ENCODE measurements around the gene C1orf226. TPM values are rescaled to one million over a fixed set of nuclear protein-coding genes. Genes with fewer than 3 reads are reported as not detected.

C1orf226 gene
- total RNA-seq, 2 experiments from 2014 or later = not detected

- H3K27ac ChIP-seq (ENCODE audit: low read depth in 1 of 2, low read length in 2 of 2) = no peak overlapping the region
- no peaks in the 10 kb centered on the region for H3K4me1 ChIP-seq (ENCODE audit: insufficient read depth, low read length)
- H3K9me3 ChIP-seq (ENCODE audit: control insufficient read depth in 1 of 2, insufficient read depth in 1 of 2, low read length in 2 of 2) = no peaks in the 10 kb centered on the region
- no peak for TF ChIP-seq CTCF (IDR thresholded peaks at IDR 0.05)
- Mint-ChIP-seq H3K4me1 (ENCODE audit: low read depth) (no peaks in the 10 kb centered on the region), H3K36me3 (ENCODE audit: low read depth) (no peaks in the 10 kb centered on the region), H3K27me3 (peaks cover 55% of the 10 kb centered on the region), H3K9me3 (no peaks in the 10 kb centered on the region), H3K4me3 (no peak overlapping the region), H3K27ac (no peak overlapping the region)
- CTCF ChIA-PET = no interaction called here
- H3K4me3 ChIP-seq (ENCODE audit: low read length) = no peak overlapping the region
- ATAC-seq (ENCODE audit: poor library complexity) = no peak
- POLR2A ChIA-PET = no interaction called here
- intact Hi-C loops (cut with DNase I, micrococcal nuclease) = no loop called here
- DNase-seq = no peak
- no peaks in the 10 kb centered on the region for H3K36me3 ChIP-seq (ENCODE audit: insufficient read depth, low read length)
- H3K27me3 ChIP-seq (ENCODE audit: control insufficient read depth in 1 of 2, insufficient read depth in 2 of 2, low read length in 2 of 2) = peaks cover 4 to 13% of the 10 kb centered on the region in 2 experiments
Measured at GRCh38 chr1:162398999-162399580, 17.6 kb downstream of the C1orf226 start.

DNA sequence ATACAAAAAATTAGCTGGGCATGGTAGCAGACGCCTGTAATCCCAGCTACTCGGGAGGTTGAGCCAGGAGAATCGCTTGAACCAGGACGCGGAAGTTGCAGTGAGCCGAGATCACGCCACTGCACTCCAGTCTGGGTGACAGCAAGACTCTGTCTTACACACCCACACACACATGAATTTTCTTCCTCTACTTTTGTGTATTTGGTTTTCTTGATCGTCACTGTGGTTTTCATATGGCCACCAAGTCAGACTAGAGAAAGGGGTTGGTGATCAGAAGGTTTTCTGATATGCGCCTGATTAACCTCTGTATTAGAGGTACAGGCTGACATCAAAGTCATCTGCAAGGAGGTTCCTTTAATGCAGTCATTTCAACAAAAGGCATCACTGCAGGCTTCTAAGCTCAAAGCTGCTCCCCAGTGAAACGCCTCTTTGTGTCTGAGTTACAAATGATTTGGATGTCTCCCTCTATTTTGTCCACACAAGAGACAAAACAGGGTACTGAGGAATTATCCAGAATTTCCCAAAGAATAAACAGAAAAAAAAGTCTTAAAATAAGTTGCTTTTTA, 19.3 kb downstream of the C1orf226 start:
- no peak overlapping the region for H3K4me3 Mint-ChIP-seq
- Histone ChIP-seq H3K4me3 (ENCODE audit: low read length) (no peak overlapping the region), H3K36me3 (ENCODE audit: insufficient read depth, low read length) (no peaks in the 10 kb centered on the region), H3K9me3 (ENCODE audit: control insufficient read depth in 1 of 2, insufficient read depth in 1 of 2, low read length in 2 of 2) (no peaks in the 10 kb centered on the region), H3K4me1 (ENCODE audit: insufficient read depth, low read length) (no peaks in the 10 kb centered on the region), H3K27ac (ENCODE audit: low read depth in 1 of 2, low read length in 2 of 2) (no peak overlapping the region), H3K27me3 (ENCODE audit: control insufficient read depth in 1 of 2, insufficient read depth in 2 of 2, low read length in 2 of 2) (peaks cover 4 to 13% of the 10 kb centered on the region in 2 experiments)
- no peak overlapping the region for H3K27ac Mint-ChIP-seq
- H3K4me1 Mint-ChIP-seq (ENCODE audit: low read depth) = no peaks in the 10 kb centered on the region
- no peak for DNase-seq
- no peaks in the 10 kb centered on the region for H3K36me3 Mint-ChIP-seq (ENCODE audit: low read depth)
- H3K9me3 Mint-ChIP-seq = no peaks in the 10 kb centered on the region
- CTCF ChIA-PET = no interaction called here
- intact Hi-C loops (cut with DNase I, micrococcal nuclease) = no loop called here
- ATAC-seq (ENCODE audit: poor library complexity) = no peak
- no peak for TF ChIP-seq CTCF (IDR thresholded peaks at IDR 0.05)
- H3K27me3 Mint-ChIP-seq = peaks cover 53% of the 10 kb centered on the region
- POLR2A ChIA-PET = no interaction called here

DNA sequence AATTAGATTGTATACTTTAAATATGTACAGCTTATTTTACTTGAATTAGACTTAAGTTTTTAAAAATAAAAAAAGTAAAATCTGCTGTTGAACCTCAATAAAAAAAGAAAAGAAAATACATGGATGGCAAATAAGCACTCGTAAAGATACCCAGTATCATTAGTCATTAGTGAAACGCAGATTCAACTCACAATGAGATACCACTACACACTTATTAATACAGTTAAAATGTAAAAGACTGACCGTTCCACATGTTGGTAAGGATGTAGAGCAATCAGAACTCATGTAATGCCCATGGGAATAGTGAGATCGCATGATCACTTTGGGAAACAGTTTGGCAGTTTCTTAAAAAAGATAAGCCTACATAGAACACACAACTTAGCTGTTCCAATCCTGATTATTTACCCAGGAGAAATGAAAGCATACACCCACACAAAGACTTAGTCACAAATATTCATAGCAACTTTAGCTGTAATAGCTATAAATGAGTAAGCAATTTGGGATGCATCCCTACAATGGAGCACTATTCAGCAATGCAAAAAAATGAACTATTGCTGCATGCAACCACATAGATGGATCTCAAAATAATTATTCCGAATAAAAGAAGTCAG, 23.1 kb downstream of the C1orf226 start:
- no peaks in the 10 kb centered on the region for H3K9me3 ChIP-seq (ENCODE audit: control insufficient read depth in 1 of 2, insufficient read depth in 1 of 2, low read length in 2 of 2)
- H3K4me1 Mint-ChIP-seq (ENCODE audit: low read depth) = no peaks in the 10 kb centered on the region
- H3K4me3 ChIP-seq (ENCODE audit: low read length) = no peak overlapping the region
- ChIA-PET CTCF (no interaction called here), POLR2A (no interaction called here)
- DNase-seq (no peak), ATAC-seq (ENCODE audit: poor library complexity) (no peak)
- no peaks in the 10 kb centered on the region for H3K4me1 ChIP-seq (ENCODE audit: insufficient read depth, low read length)
- no peak overlapping the region for H3K27ac ChIP-seq (ENCODE audit: low read depth in 1 of 2, low read length in 2 of 2)
- H3K36me3 ChIP-seq (ENCODE audit: insufficient read depth, low read length) = no peaks in the 10 kb centered on the region
- H3K27ac Mint-ChIP-seq = no peak overlapping the region
- intact Hi-C loops (cut with DNase I, micrococcal nuclease) = no loop called here
- H3K27me3 ChIP-seq (ENCODE audit: control insufficient read depth in 1 of 2, insufficient read depth in 2 of 2, low read length in 2 of 2) = no peaks in the 10 kb centered on the region
- peaks cover 21% of the 10 kb centered on the region for H3K27me3 Mint-ChIP-seq
- H3K36me3 Mint-ChIP-seq (ENCODE audit: low read depth) = no peaks in the 10 kb centered on the region
- no peak for TF ChIP-seq CTCF (IDR thresholded peaks at IDR 0.05)
- H3K4me3 Mint-ChIP-seq = no peak overlapping the region
- H3K9me3 Mint-ChIP-seq = no peaks in the 10 kb centered on the region

Measured in CD4-positive, alpha-beta T cell (primary cell).